Astrocyte (in vitro differentiated cells and primary cell): ENCODE measurements around the gene MEMO1. TPM values are rescaled to one million over a fixed set of nuclear protein-coding genes. Genes with fewer than 3 reads are reported as not detected.
"Not testable (repeated sequence)": the region's sequence is repeated elsewhere in the genome, so short reads cannot be mapped to it uniquely, and the experiment has no call there.

Source experiments
- DNase-seq: peaks from one replicate; pipeline ENCODE4 v3.0.0-alpha.2; 2010; ENCODE audit warnings: low read depth
- FAIRE-seq: peaks from 2 replicates; lab custom pipeline; 2011; peaks lifted over from hg19 to GRCh38; lab: Jason Lieb, UNC
- H2AFZ ChIP-seq: 2 replicates; pipeline ENCODE4 v1.6.0; 2012; ENCODE audit warnings: low read depth, low read length, inconsistent platforms
- H3K27ac ChIP-seq: 2 replicates; pipeline ENCODE4 v1.5.1; 2011; ENCODE audit warnings: low read depth, low read length, inconsistent platforms
- H3K27me3 ChIP-seq: 2 replicates; pipeline ENCODE4 v1.6.0; 2011; ENCODE audit warnings: low read length, inconsistent platforms; ENCODE audit not compliant: insufficient read depth
- H3K36me3 ChIP-seq: 2 replicates; pipeline ENCODE4 v1.5.1; 2011; ENCODE audit warnings: low read length, inconsistent platforms; ENCODE audit not compliant: insufficient read depth
- H3K4me1 ChIP-seq: 2 replicates; pipeline ENCODE4 v1.5.1; 2011; ENCODE audit warnings: low read length, inconsistent platforms; ENCODE audit not compliant: insufficient read depth
- H3K4me2 ChIP-seq: 2 replicates; pipeline ENCODE4 v1.6.0; 2012; ENCODE audit warnings: low read length, inconsistent platforms
- H3K4me3 ChIP-seq: 2 replicates; pipeline ENCODE4 v1.5.1; 2011; ENCODE audit warnings: low read depth, mild to moderate bottlenecking, low read length, inconsistent platforms; ENCODE audit not compliant: insufficient read depth
- H3K79me2 ChIP-seq: 2 replicates; pipeline ENCODE4 v1.6.0; 2012; ENCODE audit warnings: mild to moderate bottlenecking, low read length, inconsistent platforms; ENCODE audit not compliant: insufficient read depth
- H3K9ac ChIP-seq: 2 replicates; pipeline ENCODE4 v1.6.0; 2012; ENCODE audit warnings: mild to moderate bottlenecking, low read length, inconsistent platforms
- H3K9me3 ChIP-seq: 2 replicates; pipeline ENCODE4 v1.5.1; 2012; ENCODE audit warnings: low read depth, mild to moderate bottlenecking, low read length, inconsistent platforms; ENCODE audit not compliant: insufficient read depth
- H4K20me1 ChIP-seq: 2 replicates; pipeline ENCODE4 v1.6.0; 2012; ENCODE audit warnings: low read length, inconsistent platforms; ENCODE audit not compliant: insufficient read depth
- H3K27ac Mint-ChIP-seq: one replicate; pipeline ENCODE4 v1.8.0; 2021; ENCODE audit warnings: mild to moderate bottlenecking, mixed read lengths; ENCODE audit not compliant: unreplicated experiment
- H3K27me3 Mint-ChIP-seq: one replicate; pipeline ENCODE4 v1.8.0; 2021; ENCODE audit warnings: low read depth, mixed read lengths; ENCODE audit not compliant: unreplicated experiment
- H3K36me3 Mint-ChIP-seq: one replicate; pipeline ENCODE4 v1.8.0; 2021; ENCODE audit warnings: low read depth, mixed read lengths; ENCODE audit not compliant: unreplicated experiment
- H3K4me1 Mint-ChIP-seq: one replicate; pipeline ENCODE4 v1.8.0; 2021; ENCODE audit warnings: low read depth, mixed read lengths; ENCODE audit not compliant: unreplicated experiment
- H3K4me3 Mint-ChIP-seq: one replicate; pipeline ENCODE4 v1.8.0; 2021; ENCODE audit warnings: mild to moderate bottlenecking, moderate library complexity, mixed read lengths; ENCODE audit not compliant: unreplicated experiment
- H3K9me3 Mint-ChIP-seq: one replicate; pipeline ENCODE4 v1.8.0; 2021; ENCODE audit warnings: mild to moderate bottlenecking, mixed read lengths; ENCODE audit not compliant: unreplicated experiment
- EZH2 ChIP-seq: IDR thresholded peaks from 2 replicates; pipeline ENCODE4 v1.6.1; 2012; ENCODE audit warnings: mild to moderate bottlenecking, low read length, inconsistent platforms; ENCODE audit not compliant: insufficient read depth
- total RNA-seq: library from RNA; stranded (reverse); gene quantifications from 2 replicates; pipeline ENCODE4 v1.2.1, GENCODE V29; 2021
- TF ChIP-seq, protein P1 (sequence below): IDR thresholded peaks from 2 replicates; pipeline ENCODE4 v1.5.1; 2011; ENCODE audit warnings: low read depth, mild to moderate bottlenecking, inconsistent platforms, low read length, moderate library complexity; ENCODE audit not compliant: insufficient read depth

MEMO1 gene
- total RNA-seq, 1 donor from 2014 or later, result 65.2 TPM

DNA sequence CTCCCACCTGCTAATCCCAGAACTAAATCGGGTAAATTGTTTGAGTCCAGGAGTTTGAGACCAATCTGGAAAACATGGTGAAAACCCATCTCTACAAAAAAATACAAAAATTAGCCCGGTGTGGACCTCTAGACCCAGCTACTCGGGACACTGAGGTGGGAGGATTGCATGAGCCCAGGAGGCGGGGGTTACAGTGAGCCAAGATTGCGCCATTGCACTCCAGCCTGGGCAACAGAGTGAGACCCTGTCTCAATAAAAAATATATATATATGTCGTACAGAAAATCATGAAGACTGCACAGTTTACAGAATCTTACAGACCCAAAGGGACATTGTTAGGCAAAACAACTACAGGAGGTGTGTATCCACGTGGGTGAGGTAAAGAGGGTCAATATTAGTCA lies 32.8 kb upstream of the MEMO1 start:
- Histone ChIP-seq H3K4me1 (no peaks in the 10 kb centered on the region), H3K4me3 (no peak overlapping the region), H3K9me3 (no peaks in the 10 kb centered on the region), H3K79me2 (peaks cover 10% of the 10 kb centered on the region), H3K27ac (no peak overlapping the region), H3K9ac (no peak overlapping the region), H3K36me3 (no peaks in the 10 kb centered on the region), H2AFZ (no peak overlapping the region), H4K20me1 (no peaks in the 10 kb centered on the region), H3K4me2 (no peak overlapping the region), H3K27me3 (no peaks in the 10 kb centered on the region)
- Mint-ChIP-seq H3K36me3 (no peaks in the 10 kb centered on the region), H3K27me3 (no peaks in the 10 kb centered on the region), H3K9me3 (no peaks in the 10 kb centered on the region), H3K27ac (no peak overlapping the region), H3K4me1 (peaks cover 4% of the 10 kb centered on the region), H3K4me3 (no peak overlapping the region)
- no peak for TF ChIP-seq EZH2
- TF ChIP-seq, protein P1, sequence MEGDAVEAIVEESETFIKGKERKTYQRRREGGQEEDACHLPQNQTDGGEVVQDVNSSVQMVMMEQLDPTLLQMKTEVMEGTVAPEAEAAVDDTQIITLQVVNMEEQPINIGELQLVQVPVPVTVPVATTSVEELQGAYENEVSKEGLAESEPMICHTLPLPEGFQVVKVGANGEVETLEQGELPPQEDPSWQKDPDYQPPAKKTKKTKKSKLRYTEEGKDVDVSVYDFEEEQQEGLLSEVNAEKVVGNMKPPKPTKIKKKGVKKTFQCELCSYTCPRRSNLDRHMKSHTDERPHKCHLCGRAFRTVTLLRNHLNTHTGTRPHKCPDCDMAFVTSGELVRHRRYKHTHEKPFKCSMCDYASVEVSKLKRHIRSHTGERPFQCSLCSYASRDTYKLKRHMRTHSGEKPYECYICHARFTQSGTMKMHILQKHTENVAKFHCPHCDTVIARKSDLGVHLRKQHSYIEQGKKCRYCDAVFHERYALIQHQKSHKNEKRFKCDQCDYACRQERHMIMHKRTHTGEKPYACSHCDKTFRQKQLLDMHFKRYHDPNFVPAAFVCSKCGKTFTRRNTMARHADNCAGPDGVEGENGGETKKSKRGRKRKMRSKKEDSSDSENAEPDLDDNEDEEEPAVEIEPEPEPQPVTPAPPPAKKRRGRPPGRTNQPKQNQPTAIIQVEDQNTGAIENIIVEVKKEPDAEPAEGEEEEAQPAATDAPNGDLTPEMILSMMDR, result no peak
- FAIRE-seq, result no peak
- no peak for DNase-seq

DNA sequence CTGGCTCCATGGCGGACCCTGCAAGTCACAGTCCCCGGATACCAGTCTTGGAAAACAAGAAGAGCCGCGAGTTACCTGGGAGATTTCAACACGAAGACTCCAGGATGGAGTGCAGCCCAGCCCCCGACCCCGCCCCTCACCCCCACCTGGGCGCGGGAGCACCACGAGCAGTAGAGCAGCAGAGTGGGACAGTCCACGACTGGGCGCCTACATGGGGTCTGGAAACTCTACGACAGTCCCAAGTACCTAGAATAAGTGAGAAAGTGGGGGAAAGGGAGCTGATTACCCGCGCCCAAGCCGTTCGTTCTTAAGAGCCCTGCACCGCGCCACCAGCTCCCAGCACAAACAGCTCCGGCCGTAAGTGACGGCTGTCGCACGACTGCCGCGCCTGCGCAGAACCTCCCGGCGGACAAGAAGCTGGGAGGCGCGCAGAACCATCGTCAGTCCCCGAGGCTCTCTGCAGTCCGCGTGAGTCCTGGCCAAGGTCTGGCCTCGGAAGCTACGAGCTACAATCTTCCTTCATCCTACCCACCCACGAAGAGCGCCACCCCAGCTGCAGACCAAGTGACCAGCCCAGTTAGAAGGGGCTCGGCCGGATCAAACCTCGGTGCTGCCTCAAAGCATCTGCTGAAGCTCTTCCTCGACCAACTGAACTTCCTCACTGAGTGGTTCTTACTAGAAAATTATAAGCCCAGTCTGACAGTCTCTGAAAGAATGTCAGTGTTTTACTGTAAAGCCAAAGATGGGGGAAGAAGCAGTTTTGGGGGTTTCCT lies 28.8 kb upstream of the MEMO1 start, which contains the start of gene DPY30:
DPY30 (minus strand) TSS at position 359 of the 773 bp plus-strand sequence; CDS start at position 10, 349 bp downstream.
- peaks cover 17% of the 10 kb centered on the region for H3K79me2 ChIP-seq
- H3K9me3 ChIP-seq, result no peaks in the 10 kb centered on the region
- H3K4me2 ChIP-seq, result peak within 1 kb of the TSS; percentile 97
- H4K20me1 ChIP-seq, result no peaks in the 10 kb centered on the region
- no peaks in the 10 kb centered on the region for H3K27me3 ChIP-seq
- H3K4me1 Mint-ChIP-seq, result peaks cover 4% of the 10 kb centered on the region
- TF ChIP-seq, protein P1, result no peak
- TF ChIP-seq EZH2, result no peak
- H3K9me3 Mint-ChIP-seq, result no peaks in the 10 kb centered on the region
- H3K27me3 Mint-ChIP-seq, result no peaks in the 10 kb centered on the region
- no peaks in the 10 kb centered on the region for H3K36me3 ChIP-seq
- FAIRE-seq, result no peak
- peak within 1 kb of the TSS; percentile 84 for H3K9ac ChIP-seq
- H2AFZ ChIP-seq, result peak within 1 kb of the TSS; percentile 99
- H3K4me3 ChIP-seq, result peak within 1 kb of the TSS; percentile 87
- peak within 1 kb of the TSS; percentile 88 for H3K4me3 Mint-ChIP-seq
- H3K27ac Mint-ChIP-seq, result peak within 1 kb of the TSS; percentile 79
- no peaks in the 10 kb centered on the region for H3K4me1 ChIP-seq
- H3K36me3 Mint-ChIP-seq, result no peaks in the 10 kb centered on the region
- DNase-seq, result peak; percentile 83
- peak within 1 kb of the TSS; percentile 78 for H3K27ac ChIP-seq

DNA sequence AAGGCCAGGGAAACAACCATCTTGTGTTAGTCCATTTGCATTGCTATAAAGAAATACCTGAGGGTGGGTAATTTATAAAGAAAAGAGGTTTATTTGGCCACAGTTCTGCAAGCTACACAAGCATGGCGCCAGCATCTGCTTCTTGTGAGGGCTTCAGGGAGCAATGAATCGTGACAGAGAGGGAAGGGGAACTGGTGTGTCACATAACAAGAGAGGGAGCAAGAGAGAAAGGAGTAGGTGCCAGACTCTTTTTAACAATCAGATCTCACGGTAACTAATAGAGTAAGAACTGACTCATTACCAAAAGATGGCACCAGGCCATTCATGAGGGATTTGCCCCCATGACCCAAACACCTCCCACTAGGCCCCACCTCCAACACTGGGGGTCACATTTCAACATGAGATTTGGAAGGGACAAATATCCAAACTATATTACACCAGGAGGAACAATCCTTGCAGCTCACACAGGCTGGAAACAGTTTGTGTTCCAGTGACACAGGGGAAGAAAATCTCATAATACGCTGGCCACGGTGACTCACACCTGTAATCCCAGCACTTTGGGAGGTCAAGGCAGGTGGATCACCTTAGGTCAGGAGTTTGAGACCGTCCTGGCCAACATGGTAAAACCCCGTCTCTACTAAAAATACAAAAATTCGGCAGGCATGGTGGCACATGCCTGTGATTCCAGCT lies 23.5 kb upstream of the MEMO1 start:
- not testable (repeated sequence) for H4K20me1 ChIP-seq, H3K36me3 Mint-ChIP-seq, H3K27me3 Mint-ChIP-seq

DNA sequence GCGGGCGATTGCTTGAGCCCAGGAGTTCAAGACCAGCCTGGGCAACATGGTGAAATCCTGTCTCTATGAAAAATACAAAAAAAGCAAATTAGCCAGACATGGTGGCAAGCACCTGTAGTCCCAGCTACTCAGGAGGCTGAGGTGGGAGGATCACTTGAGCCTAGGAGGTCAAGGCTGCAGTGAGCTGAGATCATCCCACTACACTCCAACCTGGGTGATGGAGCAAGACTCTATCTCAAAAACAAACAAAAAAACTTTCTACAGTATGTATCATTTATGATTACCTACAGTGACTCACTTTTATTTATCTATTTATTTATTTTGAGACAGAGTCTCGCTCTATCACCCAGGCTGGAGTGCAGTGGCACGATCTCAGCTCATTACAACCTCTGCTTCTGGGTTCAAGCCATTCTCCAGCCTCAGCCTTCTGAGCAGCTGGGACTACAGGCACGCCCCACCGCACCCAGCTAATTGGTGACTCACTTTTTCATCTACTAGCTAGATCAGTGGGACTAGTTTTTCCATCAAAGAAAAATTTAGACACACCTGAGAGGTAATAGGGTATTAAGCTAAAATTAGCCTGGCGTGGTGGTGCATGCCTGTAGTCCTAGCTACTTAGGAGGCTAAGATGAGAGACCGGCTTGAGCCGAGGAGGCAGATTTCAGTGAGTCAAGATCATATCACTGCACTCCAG lies 8.1 kb upstream of the MEMO1 start:
- not testable (repeated sequence) for H3K36me3 Mint-ChIP-seq, FAIRE-seq, H3K4me1 ChIP-seq, H2AFZ ChIP-seq, H3K4me2 ChIP-seq, H3K4me1 Mint-ChIP-seq, H3K27ac ChIP-seq, DNase-seq, H3K9me3 Mint-ChIP-seq, H3K36me3 ChIP-seq, H4K20me1 ChIP-seq, H3K9me3 ChIP-seq, H3K27ac Mint-ChIP-seq, H3K79me2 ChIP-seq, H3K27me3 Mint-ChIP-seq, H3K27me3 ChIP-seq, H3K4me3 Mint-ChIP-seq, H3K9ac ChIP-seq, H3K4me3 ChIP-seq

More for the DNA sequence above, 23.5 kb upstream of the MEMO1 start:
- not testable (repeated sequence) for H3K36me3 ChIP-seq, H3K9me3 Mint-ChIP-seq, H3K4me3 ChIP-seq, H3K4me3 Mint-ChIP-seq, FAIRE-seq, H3K4me1 ChIP-seq, H3K4me1 Mint-ChIP-seq, H3K27me3 ChIP-seq, H3K9me3 ChIP-seq, H3K27ac Mint-ChIP-seq, H2AFZ ChIP-seq, DNase-seq, H3K9ac ChIP-seq, H3K27ac ChIP-seq
- Histone ChIP-seq H3K4me2 (peak overlapping the region; percentile 18), H3K79me2 (peaks cover 24% of the 10 kb centered on the region)
